Right lobe of liver (tissue), 6 donors: ENCODE results near the gene HIPK3. TPM values are rescaled to one million over a fixed set of nuclear protein-coding genes. Genes with fewer than 3 reads are reported as not detected.

Source experiments
- ATAC-seq, 4 donors: fragments of 200-7000 bp; cut with Tn5 transposase; one replicate each; pipeline ENCODE4 v1.9.1; 2020; ENCODE audit warnings: mild to moderate bottlenecking in 4 of 4, moderate library complexity in 4 of 4
- DNase-seq, 3 donors: peaks; one replicate each; pipeline ENCODE4 v3.0.0-alpha.2; 2020
- H3K27ac ChIP-seq, 3 donors: fragments of 200-600 bp; one replicate each; pipeline ENCODE4 v1.8.0; 2022
- H3K27me3 ChIP-seq, 2 donors: fragments of 200-600 bp; one replicate each; pipeline ENCODE4 v1.8.0; 2022
- H3K36me3 ChIP-seq, 4 donors: fragments of 200-600 bp; sonication (generic) in 1 of 4; one replicate each; pipeline versions ENCODE4 v1.5.1 to v1.8.0; 2017 to 2022; ENCODE audit warnings: control low read depth in 1 of 4
- H3K4me1 ChIP-seq, 4 donors: fragments of 200-600 bp; sonication (generic) in 1 of 4; one replicate each; pipeline versions ENCODE4 v1.5.1 to v1.8.0; 2017 to 2022; ENCODE audit warnings: control low read depth in 1 of 4
- H3K4me3 ChIP-seq, 3 donors: fragments of 200-600 bp; one replicate each; pipeline ENCODE4 v1.8.0; 2022
- H3K9me3 ChIP-seq, 4 donors: fragments of 200-600 bp; sonication (generic) in 1 of 4; one replicate each; pipeline versions ENCODE4 v1.5.1 to v1.8.0; 2017 to 2022; ENCODE audit warnings: control low read depth in 1 of 4
- CTCF ChIP-seq, 4 donors: fragments of 200-600 bp in 3 of 4; fragments of 450-650 bp in 1 of 4; IDR thresholded peaks; one replicate each; pipeline versions ENCODE4 v1.5.1 to v1.8.0; 2016 to 2022; ENCODE audit warnings: antibody characterized with exemption in 4 of 4, mild to moderate bottlenecking in 2 of 4
- POLR2A ChIP-seq: fragments of 450-650 bp; IDR thresholded peaks from one replicate; pipeline ENCODE4 v1.6.1; 2017; ENCODE audit warnings: antibody characterized with exemption, mild to moderate bottlenecking
- WGBS: methylation state at CpG from one replicate; pipeline ENCODE4 v1.1.6; 2018; ENCODE audit warnings: low coverage, low lambda C conversion rate; ENCODE audit not compliant: insufficient coverage; ENCODE audit errors: missing lambda C conversion rate; 5-methylcytosine and 5-hydroxymethylcytosine counted together
- intact Hi-C, 2 donors: fragments of 100-400 bp; cut with DNase I; formaldehyde crosslinking; loops; one replicate each; pipeline versions ENCODE4 v1.11.2 to v1.14.1; 2022
- total RNA-seq, 6 experiments: library from RNA; depleted of rRNA in 2 of 6; stranded (reverse); fragments of >200 nt in 2 of 6; fragmentation: NEBNext Ultra II Directional in 3 of 6; extraction: Animal tissue kit (Norgen Biotek cat#: 25700) in 3 of 6; gene quantifications; one replicate each; pipeline versions ENCODE4 v1.1.0 to v1.2.4, GENCODE V29; 2016 to 2023
- donor health status: DM: no; HTN: yes; CAD: no.
- donor health status: DM: no; HTN: no; CAD: no.
- donor health status: DM: no; HTN: no; CAD: no.
- donor health status: DM: no; HTN: yes; CAD: no.
- donor health status: DM: no; HTN: yes; CAD: no.

Gene HIPK3
- total RNA-seq, 6 experiments from 2014 or later, result 33.3 to 56.4 (median 38.1) TPM

- TF ChIP-seq CTCF (IDR thresholded peaks at IDR 0.05) (no peak), POLR2A (no peak)
- intact Hi-C loops, result no loop called here
- WGBS, result 80% methylated on average over 4 of the region's 4 CpGs
Observed at GRCh38 chr11:33389635-33390034, 132.5 kb downstream of the HIPK3 start.

GRCh38 chr11:33390944-33391892 lies 134.0 kb downstream of the HIPK3 start:
- Histone ChIP-seq H3K36me3 (no peaks in the 10 kb centered on the region), H3K9me3 (peaks cover 0 to 3% (median 0%) of the 10 kb centered on the region in 4 donors), H3K27me3 (no peaks in the 10 kb centered on the region), H3K4me3 (no peak overlapping the region), H3K4me1 (no peaks in the 10 kb centered on the region), H3K27ac (no peak overlapping the region)
- ATAC-seq, result no peak
- DNase-seq, result no peak
- 62% methylated on average over 13 of the region's 13 CpGs for WGBS
- intact Hi-C loops, result no loop called here
- no peak for TF ChIP-seq CTCF (IDR thresholded peaks at IDR 0.05)
- no peak for TF ChIP-seq POLR2A

More at GRCh38 chr11:33389635-33390034, 132.5 kb downstream of the HIPK3 start:
- Histone ChIP-seq H3K4me1 (no peaks in the 10 kb centered on the region), H3K4me3 (no peak overlapping the region), H3K27me3 (no peaks in the 10 kb centered on the region), H3K36me3 (no peaks in the 10 kb centered on the region), H3K27ac (no peak overlapping the region), H3K9me3 (peaks cover 0 to 6% (median 0%) of the 10 kb centered on the region in 4 donors)
- ATAC-seq, result no peak
- no peak for DNase-seq

- H3K4me3 ChIP-seq, result no peak overlapping the region
- DNase-seq, result no peak
- intact Hi-C loops, result no loop called here
Observed at GRCh38 chr11:33391893-33392251, 134.7 kb downstream of the HIPK3 start.

GRCh38 chr11:33394431-33395109 lies 137.4 kb downstream of the HIPK3 start:
- no peaks in the 10 kb centered on the region for H3K27me3 ChIP-seq
- H3K4me3 ChIP-seq, result no peak overlapping the region
- no peak overlapping the region for H3K27ac ChIP-seq
- no peaks in the 10 kb centered on the region for H3K36me3 ChIP-seq
- WGBS, result 44% methylated on average over 6 of the region's 6 CpGs
- no peak for ATAC-seq
- no peaks in the 10 kb centered on the region for H3K9me3 ChIP-seq
- DNase-seq, result no peak
- H3K4me1 ChIP-seq, result no peaks in the 10 kb centered on the region
- intact Hi-C loops, result no loop called here
- no peak for TF ChIP-seq POLR2A
- no peak for TF ChIP-seq CTCF (IDR thresholded peaks at IDR 0.05)

More at GRCh38 chr11:33391893-33392251, 134.7 kb downstream of the HIPK3 start:
- ATAC-seq, result no peak
- Histone ChIP-seq H3K27me3 (no peaks in the 10 kb centered on the region), H3K4me1 (no peaks in the 10 kb centered on the region), H3K9me3 (no peaks in the 10 kb centered on the region), H3K27ac (no peak overlapping the region), H3K36me3 (no peaks in the 10 kb centered on the region)
- WGBS, result 65% methylated on average over 2 of the region's 2 CpGs
- TF ChIP-seq CTCF (IDR thresholded peaks at IDR 0.05), result no peak
- no peak for TF ChIP-seq POLR2A
